NT2/D1 (cell line): ENCODE results near the gene TNFRSF8.

Experiments
- DNase-seq: peaks from one replicate; pipeline ENCODE4 v3.0.0-alpha.2; 2011; ENCODE audit warnings: low read depth, low spot score
- H3K27me3 ChIP-seq: 2 replicates; pipeline ENCODE4 v1.6.0; 2011; ENCODE audit warnings: mild to moderate bottlenecking; ENCODE audit not compliant: insufficient read length, insufficient read depth
- H3K36me3 ChIP-seq: 2 replicates; pipeline ENCODE4 v1.6.1; 2011; ENCODE audit warnings: mild to moderate bottlenecking, low read length, mixed read lengths; ENCODE audit not compliant: insufficient read depth, insufficient read length
- H3K4me1 ChIP-seq: 2 replicates; pipeline ENCODE4 v1.5.1; 2011; ENCODE audit not compliant: insufficient read depth, insufficient read length
- H3K4me3 ChIP-seq: 2 replicates; pipeline ENCODE4 v1.5.1; 2011; ENCODE audit warnings: low read depth; ENCODE audit not compliant: insufficient read length
- H3K9ac ChIP-seq: 2 replicates; pipeline ENCODE4 v1.6.0; 2011; ENCODE audit warnings: low read depth; ENCODE audit not compliant: insufficient read length
- H3K9me3 ChIP-seq: 2 replicates; pipeline ENCODE4 v1.5.1; 2011; ENCODE audit warnings: mild to moderate bottlenecking, low read length; ENCODE audit not compliant: insufficient read depth
- SUZ12 ChIP-seq: IDR thresholded peaks from 2 replicates; pipeline ENCODE4 v1.6.1; 2011; ENCODE audit not compliant: insufficient read length, insufficient read depth; ENCODE audit errors: extremely low read depth
- YY1 ChIP-seq: IDR thresholded peaks from 2 replicates; pipeline ENCODE4 v1.6.1; 2011; ENCODE audit not compliant: insufficient read length, insufficient read depth
- ZNF274 ChIP-seq: IDR thresholded peaks from 2 replicates; pipeline ENCODE4 v1.6.1; 2011; ENCODE audit warnings: mild to moderate bottlenecking, low read depth, low read length

Gene TNFRSF8

GRCh38 chr1:12158357-12159092, 95.4 kb downstream of the TNFRSF8 start:
- H3K27me3 ChIP-seq = no peaks in the 10 kb centered on the region
- no peak overlapping the region for H3K9ac ChIP-seq
- DNase-seq = no peak
- no peak for TF ChIP-seq YY1
- TF ChIP-seq SUZ12 = no peak
- no peak for TF ChIP-seq ZNF274
- H3K4me1 ChIP-seq = peaks cover 14% of the 10 kb centered on the region
- H3K36me3 ChIP-seq = no peaks in the 10 kb centered on the region
- no peak overlapping the region for H3K4me3 ChIP-seq
- no peaks in the 10 kb centered on the region for H3K9me3 ChIP-seq

GRCh38 chr1:12159816-12160215, 96.7 kb downstream of the TNFRSF8 start:
- DNase-seq = no peak
- Histone ChIP-seq H3K4me1 (peaks cover 13% of the 10 kb centered on the region), H3K27me3 (no peaks in the 10 kb centered on the region), H3K36me3 (no peaks in the 10 kb centered on the region), H3K9ac (no peak overlapping the region), H3K4me3 (no peak overlapping the region), H3K9me3 (no peaks in the 10 kb centered on the region)
- TF ChIP-seq YY1 = no peak
- TF ChIP-seq ZNF274 = no peak
- TF ChIP-seq SUZ12 = no peak

GRCh38 chr1:12161324-12161661, 98.2 kb downstream of the TNFRSF8 start:
- Histone ChIP-seq H3K36me3 (no peaks in the 10 kb centered on the region), H3K27me3 (peaks cover 13% of the 10 kb centered on the region), H3K4me1 (peaks cover 16% of the 10 kb centered on the region), H3K9ac (no peak overlapping the region), H3K4me3 (no peak overlapping the region), H3K9me3 (no peaks in the 10 kb centered on the region)
- DNase-seq = no peak
- no peak for TF ChIP-seq ZNF274
- TF ChIP-seq YY1 = no peak
- no peak for TF ChIP-seq SUZ12

GRCh38 chr1:12161662-12162458, 98.8 kb downstream of the TNFRSF8 start:
- H3K9me3 ChIP-seq = no peaks in the 10 kb centered on the region
- DNase-seq = no peak
- H3K36me3 ChIP-seq = no peaks in the 10 kb centered on the region
- no peak overlapping the region for H3K4me3 ChIP-seq
- peaks cover 17% of the 10 kb centered on the region for H3K27me3 ChIP-seq
- TF ChIP-seq YY1 (no peak), SUZ12 (no peak), ZNF274 (no peak)
- H3K9ac ChIP-seq = no peak overlapping the region
- peaks cover 16% of the 10 kb centered on the region for H3K4me1 ChIP-seq

- no peak for TF ChIP-seq YY1
- TF ChIP-seq ZNF274 = no peak
- TF ChIP-seq SUZ12 = no peak
- H3K4me3 ChIP-seq = no peak overlapping the region
- H3K4me1 ChIP-seq = peaks cover 18% of the 10 kb centered on the region
- no peak for DNase-seq
- H3K9me3 ChIP-seq = no peaks in the 10 kb centered on the region
- H3K36me3 ChIP-seq = no peaks in the 10 kb centered on the region
- peaks cover 24% of the 10 kb centered on the region for H3K27me3 ChIP-seq
- no peak overlapping the region for H3K9ac ChIP-seq
These were observed 99.5 kb downstream of the TNFRSF8 start for GRCh38 chr1:12162459-12163137.

- H3K9ac ChIP-seq = no peak overlapping the region
- H3K27me3 ChIP-seq = peaks cover 30% of the 10 kb centered on the region
- H3K4me1 ChIP-seq = peaks cover 17% of the 10 kb centered on the region
- no peak for DNase-seq
- TF ChIP-seq YY1 (no peak), ZNF274 (no peak), SUZ12 (no peak)
- H3K9me3 ChIP-seq = no peaks in the 10 kb centered on the region
- H3K36me3 ChIP-seq = no peaks in the 10 kb centered on the region
- H3K4me3 ChIP-seq = no peak overlapping the region
These were observed 100.1 kb downstream of the TNFRSF8 start for GRCh38 chr1:12163210-12163609.

GRCh38 chr1:12164210-12164609, 101.1 kb downstream of the TNFRSF8 start:
- no peak overlapping the region for H3K4me3 ChIP-seq
- no peaks in the 10 kb centered on the region for H3K36me3 ChIP-seq
- no peaks in the 10 kb centered on the region for H3K9me3 ChIP-seq
- H3K9ac ChIP-seq = no peak overlapping the region
- peaks cover 17% of the 10 kb centered on the region for H3K4me1 ChIP-seq
- TF ChIP-seq ZNF274 = no peak
- no peak for TF ChIP-seq SUZ12
- TF ChIP-seq YY1 = no peak
- no peak for DNase-seq
- H3K27me3 ChIP-seq = peaks cover 34% of the 10 kb centered on the region
